ENCODE measurements around the gene EBF3.

Gene EBF3

DNA sequence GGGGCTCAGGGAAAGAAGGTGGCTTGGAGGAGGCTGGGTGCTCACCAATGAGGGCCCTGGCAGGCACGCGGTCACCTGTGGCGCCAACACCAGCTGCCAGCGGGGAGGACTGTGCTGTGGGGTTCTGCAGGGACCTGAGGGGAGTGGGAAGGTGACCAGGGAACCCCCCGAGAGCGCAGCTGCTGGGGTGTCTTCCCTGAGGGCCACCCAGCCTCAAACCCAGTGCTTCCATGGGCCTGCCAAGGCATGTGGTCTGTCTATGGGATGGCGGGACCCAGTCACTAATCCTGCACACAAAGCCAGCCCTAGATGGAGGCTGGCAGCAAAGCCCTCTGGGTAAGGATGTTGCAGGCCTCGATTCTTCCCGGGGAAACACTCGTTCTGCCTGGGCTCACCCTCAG is 117.1 kb downstream of the EBF3 start:
- in situ Hi-C loops (cut with MboI; ENCODE audit: low pct_unique_long_range_greater_than_20kb, low sequenced_read_pairs, unreplicated experiment) = no loop called here
- TF ChIP-seq, protein P1, sequence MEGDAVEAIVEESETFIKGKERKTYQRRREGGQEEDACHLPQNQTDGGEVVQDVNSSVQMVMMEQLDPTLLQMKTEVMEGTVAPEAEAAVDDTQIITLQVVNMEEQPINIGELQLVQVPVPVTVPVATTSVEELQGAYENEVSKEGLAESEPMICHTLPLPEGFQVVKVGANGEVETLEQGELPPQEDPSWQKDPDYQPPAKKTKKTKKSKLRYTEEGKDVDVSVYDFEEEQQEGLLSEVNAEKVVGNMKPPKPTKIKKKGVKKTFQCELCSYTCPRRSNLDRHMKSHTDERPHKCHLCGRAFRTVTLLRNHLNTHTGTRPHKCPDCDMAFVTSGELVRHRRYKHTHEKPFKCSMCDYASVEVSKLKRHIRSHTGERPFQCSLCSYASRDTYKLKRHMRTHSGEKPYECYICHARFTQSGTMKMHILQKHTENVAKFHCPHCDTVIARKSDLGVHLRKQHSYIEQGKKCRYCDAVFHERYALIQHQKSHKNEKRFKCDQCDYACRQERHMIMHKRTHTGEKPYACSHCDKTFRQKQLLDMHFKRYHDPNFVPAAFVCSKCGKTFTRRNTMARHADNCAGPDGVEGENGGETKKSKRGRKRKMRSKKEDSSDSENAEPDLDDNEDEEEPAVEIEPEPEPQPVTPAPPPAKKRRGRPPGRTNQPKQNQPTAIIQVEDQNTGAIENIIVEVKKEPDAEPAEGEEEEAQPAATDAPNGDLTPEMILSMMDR (IDR thresholded peaks at IDR 0.05; ENCODE audit: extremely low read depth, insufficient read depth, missing control alignments) = no peak
- DNase-seq (ENCODE audit: low spot score) = no peak

DNA sequence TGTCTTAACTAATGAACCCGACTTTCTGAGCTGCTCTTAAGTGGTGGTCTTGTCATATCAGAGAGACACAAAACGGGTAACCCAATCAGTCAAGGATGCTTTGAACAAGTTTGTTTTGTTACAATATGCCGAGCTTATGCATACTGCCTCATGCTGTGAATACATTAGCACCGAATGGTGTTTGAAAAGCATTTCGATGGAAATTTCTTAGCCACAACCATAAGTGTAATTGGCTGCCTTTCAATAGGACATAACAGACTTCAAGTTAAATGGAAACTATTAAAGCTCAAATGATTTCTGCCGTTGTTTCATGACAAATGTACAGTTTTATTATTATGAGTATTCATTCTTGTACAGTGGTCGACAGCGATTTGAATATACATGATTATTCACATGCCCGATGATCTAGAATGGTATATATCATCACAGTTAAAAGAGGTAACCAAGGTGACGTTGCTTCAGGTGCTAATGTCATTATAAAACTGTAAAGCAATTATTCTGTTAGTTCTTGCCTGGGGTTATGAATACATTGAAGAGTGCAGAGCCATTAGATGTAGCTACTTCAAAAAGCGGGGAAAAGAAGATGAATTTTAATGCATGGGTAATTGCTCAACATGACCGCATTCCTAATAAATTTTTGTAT is 118.8 kb downstream of the EBF3 start:
- in situ Hi-C loops (cut with MboI; ENCODE audit: low pct_unique_long_range_greater_than_20kb, low sequenced_read_pairs, unreplicated experiment) = no loop called here
- DNase-seq (ENCODE audit: low spot score) = no peak
- TF ChIP-seq, protein P1 (IDR thresholded peaks at IDR 0.05; ENCODE audit: extremely low read depth, insufficient read depth, missing control alignments) = no peak

DNA sequence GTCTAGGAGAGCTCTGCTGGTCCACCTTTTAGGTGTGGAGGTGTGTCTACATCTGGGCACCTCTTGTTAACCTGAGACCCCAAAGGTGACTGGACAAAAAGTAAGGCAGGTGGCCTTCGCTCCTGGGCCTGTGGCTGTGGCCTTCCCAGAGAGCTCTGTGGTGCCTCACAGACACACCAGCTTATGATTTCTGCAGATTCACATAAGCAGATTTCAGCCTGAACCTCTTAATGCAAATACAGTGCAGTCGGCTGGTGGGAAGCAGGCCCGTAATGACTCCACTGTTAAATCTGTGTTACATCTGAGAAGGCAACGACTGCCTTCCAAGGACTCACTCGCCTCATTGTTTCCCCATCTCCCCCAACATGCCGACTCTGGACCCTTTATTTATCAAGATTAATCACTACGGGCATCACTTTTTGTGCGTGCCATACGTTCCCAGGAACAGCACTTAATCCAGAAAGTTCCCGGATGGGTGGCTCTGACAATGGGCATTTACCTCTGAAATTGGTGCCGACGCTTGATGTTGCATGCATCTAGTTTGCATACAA is 119.8 kb downstream of the EBF3 start:
- in situ Hi-C loops (cut with MboI; ENCODE audit: low pct_unique_long_range_greater_than_20kb, low sequenced_read_pairs, unreplicated experiment) = no loop called here
- DNase-seq (ENCODE audit: low spot score) = no peak
- TF ChIP-seq, protein P1 (IDR thresholded peaks at IDR 0.05; ENCODE audit: extremely low read depth, insufficient read depth, missing control alignments) = no peak

DNA sequence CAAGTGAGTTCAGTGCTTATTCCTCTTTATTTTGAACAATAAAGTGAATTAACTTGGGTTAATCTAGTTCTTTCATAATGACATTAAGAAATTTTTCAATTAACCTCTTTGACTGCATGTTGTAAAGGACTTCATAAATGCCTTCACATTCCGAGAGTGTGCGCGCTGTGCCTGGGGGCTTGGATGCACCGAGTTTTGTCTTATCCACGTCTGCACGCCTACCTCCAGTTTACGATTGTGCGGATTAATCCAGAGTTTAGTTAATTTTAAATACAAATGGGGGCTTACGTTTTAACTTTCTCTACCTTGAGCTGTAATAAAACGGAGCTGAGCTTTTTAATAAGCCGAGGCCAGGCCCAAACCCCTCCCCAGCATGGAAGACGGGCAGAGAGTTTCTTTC is 120.4 kb downstream of the EBF3 start:
- in situ Hi-C loops (cut with MboI; ENCODE audit: low pct_unique_long_range_greater_than_20kb, low sequenced_read_pairs, unreplicated experiment) = no loop called here
- TF ChIP-seq, protein P1 (IDR thresholded peaks at IDR 0.05; ENCODE audit: extremely low read depth, insufficient read depth, missing control alignments) = no peak
- DNase-seq (ENCODE audit: low spot score) = no peak

DNA sequence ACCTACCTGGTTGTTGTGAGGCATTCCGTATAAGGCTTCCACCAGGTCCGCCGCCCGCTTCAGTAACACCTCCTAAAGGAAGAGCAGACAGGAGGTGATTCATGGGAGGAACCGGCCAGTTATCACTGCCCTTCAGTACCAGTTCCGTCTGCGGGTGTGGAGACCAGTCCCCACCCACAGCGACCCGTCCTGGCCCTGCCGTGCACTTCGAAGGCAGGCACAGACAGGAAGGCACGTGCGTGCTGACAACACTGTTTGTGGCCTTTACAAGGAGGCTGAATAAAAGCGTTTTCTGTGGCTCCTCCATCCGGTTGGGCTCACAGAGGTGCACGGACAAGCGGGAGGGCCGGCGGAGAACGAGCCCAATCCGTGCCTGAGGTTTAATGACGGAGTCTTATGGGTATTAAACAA is 120.9 kb downstream of the EBF3 start:
- in situ Hi-C loops (cut with MboI; ENCODE audit: low pct_unique_long_range_greater_than_20kb, low sequenced_read_pairs, unreplicated experiment) = no loop called here
- no peak for DNase-seq (ENCODE audit: low spot score)

DNA sequence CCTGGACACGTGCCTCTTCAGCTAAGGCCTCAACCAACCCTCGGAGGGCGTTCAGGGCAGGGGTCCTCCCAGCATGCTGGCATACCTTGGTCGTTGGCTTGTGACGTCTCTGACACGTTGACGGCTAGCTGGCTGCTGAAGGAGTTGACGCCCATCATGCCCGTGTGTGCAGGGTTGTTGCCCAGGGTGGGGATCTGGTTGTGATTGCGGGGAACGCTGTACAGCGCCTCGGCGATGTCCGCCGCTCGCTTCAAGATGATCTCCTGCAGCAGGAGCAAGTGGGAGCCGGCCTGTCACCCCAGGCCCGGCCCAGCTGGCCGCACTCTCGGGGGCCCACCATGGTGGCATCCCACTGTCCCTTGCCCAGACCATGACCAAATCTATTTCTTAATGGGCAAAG is 122.0 kb downstream of the EBF3 start:
- in situ Hi-C loops (cut with MboI; ENCODE audit: low pct_unique_long_range_greater_than_20kb, low sequenced_read_pairs, unreplicated experiment) = no loop called here
- TF ChIP-seq, protein P1 (IDR thresholded peaks at IDR 0.05; ENCODE audit: extremely low read depth, insufficient read depth, missing control alignments) = no peak
- no peak for DNase-seq (ENCODE audit: low spot score)

More for the DNA sequence above, 120.9 kb downstream of the EBF3 start:
- TF ChIP-seq, protein P1 (IDR thresholded peaks at IDR 0.05; ENCODE audit: extremely low read depth, insufficient read depth, missing control alignments) = no peak
